Naive B cell (primary cell): ENCODE measurements around the gene TRMT44. TPM values are rescaled to one million over a fixed set of nuclear protein-coding genes. Genes with fewer than 3 reads are reported as not detected.

Experiments
- ATAC-seq, 2 donors: fragments of 150-1000 bp; cut with Tn5 transposase; 2 replicates each; pipeline ENCODE4 v1.10.0; 2021; ENCODE audit warnings: low read depth in 2 of 2, mild to moderate bottlenecking in 2 of 2, moderate library complexity in 2 of 2
- DNase-seq: peaks from one replicate; pipeline ENCODE4 v3.0.0; 2022
- H3K27ac Mint-ChIP-seq, 6 donors: one replicate each; pipeline ENCODE4 v1.8.0; 2020 to 2022; ENCODE audit warnings: mild to moderate bottlenecking in 6 of 6, mixed read lengths in 6 of 6, moderate library complexity in 5 of 6, inconsistent platforms in 2 of 6
- H3K27me3 Mint-ChIP-seq, 3 donors: one replicate each; pipeline ENCODE4 v1.8.0; 2021 to 2022; ENCODE audit warnings: mixed read lengths in 3 of 3, mild to moderate bottlenecking in 1 of 3
- H3K36me3 Mint-ChIP-seq, 2 donors: one replicate each; pipeline ENCODE4 v1.8.0; 2020 to 2022; ENCODE audit warnings: mixed read lengths in 2 of 2, inconsistent platforms in 1 of 2, mild to moderate bottlenecking in 1 of 2
- H3K4me1 Mint-ChIP-seq, 3 donors: one replicate each; pipeline ENCODE4 v1.8.0; 2020 to 2022; ENCODE audit warnings: mixed read lengths in 3 of 3, inconsistent platforms in 1 of 3, mild to moderate bottlenecking in 1 of 3, moderate library complexity in 1 of 3
- H3K4me3 Mint-ChIP-seq, 8 donors: one replicate each; pipeline ENCODE4 v1.8.0; 2020 to 2022; ENCODE audit warnings: mild to moderate bottlenecking in 8 of 8, mixed read lengths in 8 of 8, moderate library complexity in 8 of 8, inconsistent platforms in 2 of 8
- H3K9me3 Mint-ChIP-seq, 7 donors: one replicate each; pipeline ENCODE4 v1.8.0; 2020 to 2022; ENCODE audit warnings: mixed read lengths in 7 of 7, mild to moderate bottlenecking in 5 of 7, inconsistent platforms in 2 of 7, moderate library complexity in 1 of 7
- polyA plus RNA-seq, 6 donors: library from polyadenylated mRNA; unstranded; fragments of 300-500 nt; fragmentation: Illumina TruSeq; gene quantifications; one replicate each; pipeline ENCODE4 v1.2.3, GENCODE V29; 2021; ENCODE audit warnings: low read depth in 6 of 6

Gene TRMT44
- polyA plus RNA-seq, 6 donors from 2014 or later: 3.0 to 17.0 (median 13.2) TPM

GRCh38 chr4:8471211-8471875, 30.8 kb downstream of the TRMT44 start:
- H3K4me3 Mint-ChIP-seq: no peak overlapping the region

DNA sequence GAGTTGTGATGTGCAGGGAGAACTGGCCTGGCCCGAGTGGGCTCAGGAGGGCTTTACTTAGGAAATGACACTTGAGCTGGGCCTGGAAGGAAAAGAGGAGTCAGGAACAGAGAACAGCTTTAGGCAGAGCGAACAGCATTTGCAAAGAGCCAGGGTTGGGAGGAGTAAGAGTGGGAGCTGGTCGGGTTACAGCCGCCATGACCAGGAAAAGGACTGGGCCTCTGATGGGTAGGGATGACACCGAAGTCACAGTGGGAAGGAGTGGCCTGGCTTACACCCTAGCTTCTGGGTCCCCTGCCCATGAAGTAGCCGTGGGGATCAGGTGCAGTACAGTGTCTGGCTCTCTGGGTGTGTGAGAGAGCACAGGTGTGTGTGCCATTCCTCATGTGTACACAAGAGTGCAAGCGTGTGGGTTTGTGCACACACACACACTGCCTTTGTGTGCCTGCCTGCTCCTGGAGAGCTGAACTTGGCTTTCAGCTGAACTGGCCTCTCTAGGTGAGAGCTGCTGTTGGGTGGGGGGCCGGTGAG, 31.6 kb downstream of the TRMT44 start:
- DNase-seq: no peak
- Mint-ChIP-seq H3K4me1 (peaks cover 0 to 7% (median 0%) of the 10 kb centered on the region in 3 donors), H3K27me3 (no peaks in the 10 kb centered on the region), H3K36me3 (peaks cover 0 to 12% of the 10 kb centered on the region in 2 donors), H3K9me3 (no peaks in the 10 kb centered on the region), H3K4me3 (no peak overlapping the region), H3K27ac (peak overlapping the region in 1 of 6 donors; percentile 23)
- no peak for ATAC-seq

More at GRCh38 chr4:8471211-8471875, 30.8 kb downstream of the TRMT44 start:
- Mint-ChIP-seq H3K4me1 (peaks cover 0 to 7% (median 0%) of the 10 kb centered on the region in 3 donors), H3K36me3 (peaks cover 0 to 11% of the 10 kb centered on the region in 2 donors), H3K27me3 (no peaks in the 10 kb centered on the region), H3K27ac (no peak overlapping the region), H3K9me3 (no peaks in the 10 kb centered on the region)
- ATAC-seq (no peak), DNase-seq (no peak)

GRCh38 chr4:8472689-8473197, 32.2 kb downstream of the TRMT44 start:
- Mint-ChIP-seq H3K4me3 (no peak overlapping the region), H3K27ac (no peak overlapping the region)
- ATAC-seq: no peak

DNA sequence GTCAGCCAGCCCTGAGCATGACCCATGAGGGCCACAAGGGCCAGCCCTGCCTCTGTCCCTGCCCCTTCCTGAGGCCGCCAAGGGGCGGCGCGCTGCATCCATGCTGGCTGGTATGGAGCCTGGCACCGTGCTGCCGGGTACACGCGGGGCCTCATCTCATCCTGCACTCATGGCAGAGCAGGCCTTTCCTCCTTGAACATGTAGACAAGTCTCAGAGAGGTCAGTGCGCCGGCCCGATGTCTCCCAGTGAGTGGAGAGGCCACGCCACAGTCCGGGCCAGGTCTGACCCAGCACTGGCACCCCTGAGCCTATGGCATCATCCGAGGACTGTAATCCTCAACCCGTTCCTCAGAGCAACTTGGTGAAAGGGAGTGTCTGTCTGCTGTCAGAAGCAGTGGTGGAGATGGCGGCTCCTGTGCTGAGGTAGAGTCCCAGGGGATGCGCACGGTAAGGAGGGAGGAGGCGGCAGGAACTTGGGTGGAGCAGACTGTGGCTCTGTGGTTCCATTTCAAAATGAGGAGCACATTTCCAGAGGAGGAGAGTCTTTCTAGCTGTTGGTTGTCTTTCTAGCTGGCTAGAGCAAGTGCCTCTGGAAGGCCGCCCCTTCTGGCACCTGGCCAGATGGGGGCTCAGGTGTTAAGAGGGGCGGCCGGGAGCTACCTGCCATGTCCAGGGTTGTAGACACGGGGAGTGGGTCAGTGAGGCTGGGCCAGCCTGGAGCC, 32.8 kb downstream of the TRMT44 start:
- Mint-ChIP-seq H3K4me1 (peaks cover 0 to 7% (median 0%) of the 10 kb centered on the region in 3 donors), H3K36me3 (peaks cover 0 to 12% of the 10 kb centered on the region in 2 donors), H3K9me3 (no peaks in the 10 kb centered on the region), H3K4me3 (no peak overlapping the region), H3K27me3 (no peaks in the 10 kb centered on the region), H3K27ac (no peak overlapping the region)
- ATAC-seq (no peak), DNase-seq (no peak)

More at GRCh38 chr4:8472689-8473197, 32.2 kb downstream of the TRMT44 start:
- peaks cover 0 to 7% (median 0%) of the 10 kb centered on the region in 3 donors for H3K4me1 Mint-ChIP-seq
- H3K27me3 Mint-ChIP-seq: no peaks in the 10 kb centered on the region
- H3K36me3 Mint-ChIP-seq: peaks cover 0 to 12% of the 10 kb centered on the region in 2 donors
- H3K9me3 Mint-ChIP-seq: no peaks in the 10 kb centered on the region
- DNase-seq: no peak

GRCh38 chr4:8473920-8474590, 33.5 kb downstream of the TRMT44 start:
- no peak for ATAC-seq
- H3K4me1 Mint-ChIP-seq: peaks cover 0 to 2% (median 0%) of the 10 kb centered on the region in 3 donors
- no peak for DNase-seq
- H3K27ac Mint-ChIP-seq: no peak overlapping the region
- H3K36me3 Mint-ChIP-seq: peaks cover 0 to 12% of the 10 kb centered on the region in 2 donors
- peak overlapping the region in 1 of 8 donors; percentile 22 for H3K4me3 Mint-ChIP-seq
- no peaks in the 10 kb centered on the region for H3K9me3 Mint-ChIP-seq
- H3K27me3 Mint-ChIP-seq: no peaks in the 10 kb centered on the region

DNA sequence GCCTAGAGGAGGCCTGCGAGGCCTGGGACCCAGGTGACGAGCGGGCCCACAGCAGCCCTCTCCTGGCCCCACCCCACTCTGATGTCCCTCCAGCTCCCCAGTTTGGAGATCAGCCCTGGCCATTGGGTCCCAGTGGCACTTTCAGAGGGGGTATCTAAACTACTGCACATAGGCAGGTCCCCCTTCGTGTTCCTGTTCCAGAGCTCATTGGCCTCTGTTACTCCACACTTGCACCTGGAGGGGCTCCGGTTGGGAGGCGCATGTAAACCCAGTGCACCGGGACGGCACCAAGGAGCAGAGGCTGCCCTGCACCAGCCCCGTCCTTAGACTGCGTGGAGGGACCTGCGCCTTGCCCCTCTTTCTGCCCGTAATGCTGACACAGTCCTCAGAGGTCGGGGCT, 34.3 kb downstream of the TRMT44 start:
- DNase-seq (no peak), ATAC-seq (no peak)
- no peaks in the 10 kb centered on the region for H3K9me3 Mint-ChIP-seq
- H3K4me3 Mint-ChIP-seq: no peak overlapping the region
- peaks cover 0 to 12% of the 10 kb centered on the region in 2 donors for H3K36me3 Mint-ChIP-seq
- H3K4me1 Mint-ChIP-seq: no peaks in the 10 kb centered on the region
- peak overlapping the region in 1 of 6 donors; percentile 77 for H3K27ac Mint-ChIP-seq
- no peaks in the 10 kb centered on the region for H3K27me3 Mint-ChIP-seq

GRCh38 chr4:8475751-8476575, 35.4 kb downstream of the TRMT44 start:
- H3K4me1 Mint-ChIP-seq: no peaks in the 10 kb centered on the region
- no peak for ATAC-seq
- H3K27me3 Mint-ChIP-seq: no peaks in the 10 kb centered on the region
- DNase-seq: no peak
- H3K27ac Mint-ChIP-seq: peak overlapping the region in 1 of 6 donors; percentile 77
- H3K9me3 Mint-ChIP-seq: no peaks in the 10 kb centered on the region
- peaks cover 0 to 12% of the 10 kb centered on the region in 2 donors for H3K36me3 Mint-ChIP-seq
- H3K4me3 Mint-ChIP-seq: no peak overlapping the region

DNA sequence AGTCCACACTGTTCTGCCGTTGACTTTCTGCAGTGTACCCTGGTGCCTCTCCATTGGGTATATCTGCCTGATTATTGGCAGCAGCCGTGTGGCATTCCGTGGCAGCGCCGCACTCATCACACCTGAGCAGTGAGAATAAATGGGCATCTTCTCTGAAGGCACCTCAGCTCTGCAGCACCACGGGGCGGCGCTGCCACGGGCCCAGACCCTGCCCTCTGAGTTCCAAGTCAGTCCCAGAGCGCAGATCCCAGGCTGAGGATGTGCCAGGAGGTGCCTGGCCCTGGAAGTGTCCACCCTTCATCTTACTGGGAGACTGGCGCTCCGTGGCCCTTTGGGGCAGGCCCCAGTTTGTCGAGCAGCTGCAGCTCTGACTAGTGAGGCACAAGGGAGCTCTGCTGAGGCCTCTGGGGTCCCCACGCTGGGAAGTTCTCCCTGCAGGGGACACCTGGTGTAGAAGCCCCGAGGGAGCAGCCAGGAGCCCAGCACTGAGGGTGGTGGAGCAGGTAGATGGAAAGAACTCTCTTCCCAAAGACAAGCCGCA, 36.6 kb downstream of the TRMT44 start:
- no peak overlapping the region for H3K4me3 Mint-ChIP-seq
- H3K4me1 Mint-ChIP-seq: no peaks in the 10 kb centered on the region
- H3K9me3 Mint-ChIP-seq: no peaks in the 10 kb centered on the region
- no peaks in the 10 kb centered on the region for H3K27me3 Mint-ChIP-seq
- H3K27ac Mint-ChIP-seq: peak overlapping the region in 2 of 6 donors; percentile 6 to 41
- DNase-seq: no peak
- ATAC-seq: no peak
- H3K36me3 Mint-ChIP-seq: peaks cover 0 to 12% of the 10 kb centered on the region in 2 donors

GRCh38 chr4:8477676-8478075, 37.1 kb downstream of the TRMT44 start:
- Mint-ChIP-seq H3K4me3 (no peak overlapping the region), H3K9me3 (no peaks in the 10 kb centered on the region), H3K4me1 (no peaks in the 10 kb centered on the region), H3K36me3 (peaks cover 0 to 12% of the 10 kb centered on the region in 2 donors), H3K27me3 (no peaks in the 10 kb centered on the region), H3K27ac (no peak overlapping the region)
- no peak for DNase-seq
- ATAC-seq: no peak

- Mint-ChIP-seq H3K27me3 (no peaks in the 10 kb centered on the region), H3K4me3 (peak overlapping the region in 1 of 8 donors; percentile 15), H3K27ac (no peak overlapping the region), H3K4me1 (no peaks in the 10 kb centered on the region), H3K9me3 (no peaks in the 10 kb centered on the region), H3K36me3 (peaks cover 0 to 12% of the 10 kb centered on the region in 2 donors)
- ATAC-seq (no peak), DNase-seq (no peak)
Observed at GRCh38 chr4:8478371-8478770, 37.8 kb downstream of the TRMT44 start.

DNA sequence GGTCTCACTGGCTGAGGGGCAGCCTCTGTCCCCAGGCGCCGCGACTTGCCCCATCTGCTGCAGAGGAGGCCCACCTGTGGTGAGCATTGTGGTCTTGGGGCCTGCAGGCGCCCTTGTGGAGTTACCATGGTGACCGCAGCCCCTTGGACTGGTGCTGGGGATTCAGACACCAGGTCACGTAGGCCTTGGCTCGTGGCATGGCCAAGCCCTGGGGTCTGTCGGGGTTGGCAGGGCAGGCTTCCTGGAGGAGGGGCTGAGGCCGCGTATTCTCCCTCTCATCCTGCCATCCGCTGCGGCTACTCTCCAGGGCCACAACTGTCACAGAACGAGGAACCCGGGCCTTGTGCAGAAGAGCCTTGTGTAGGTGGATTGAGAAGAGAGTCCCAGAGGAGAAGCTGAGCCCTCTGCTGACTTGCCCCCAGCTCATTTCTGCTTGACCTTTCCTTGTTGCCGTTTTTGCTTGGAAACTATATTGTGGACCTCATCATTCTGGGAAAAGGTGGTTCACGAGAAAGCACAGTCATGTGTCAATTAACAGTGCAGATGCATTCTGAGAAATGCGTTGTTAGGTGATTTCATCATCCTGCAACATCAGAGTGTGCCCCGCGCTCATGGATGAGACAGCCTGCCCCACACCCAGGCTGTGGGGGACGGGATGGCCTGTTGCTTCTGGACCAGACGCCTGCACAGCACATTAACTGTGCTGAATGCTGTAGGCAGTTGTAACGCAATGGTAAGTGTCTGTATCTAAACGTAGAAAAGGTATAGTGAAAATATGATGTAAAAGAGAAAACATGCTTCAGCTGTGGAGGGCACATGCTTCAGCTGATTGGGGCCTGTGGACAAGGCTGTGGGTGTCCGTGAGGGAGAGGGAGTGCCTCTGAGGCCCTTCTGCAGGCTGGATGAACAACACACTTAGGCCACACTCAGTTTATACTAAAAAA, 38.5 kb downstream of the TRMT44 start:
- H3K36me3 Mint-ChIP-seq: peaks cover 0 to 12% of the 10 kb centered on the region in 2 donors
- ATAC-seq: no peak
- no peak overlapping the region for H3K4me3 Mint-ChIP-seq
- H3K4me1 Mint-ChIP-seq: no peaks in the 10 kb centered on the region
- peak overlapping the region in 1 of 6 donors; percentile 44 for H3K27ac Mint-ChIP-seq
- no peaks in the 10 kb centered on the region for H3K9me3 Mint-ChIP-seq
- H3K27me3 Mint-ChIP-seq: no peaks in the 10 kb centered on the region
- no peak for DNase-seq

DNA sequence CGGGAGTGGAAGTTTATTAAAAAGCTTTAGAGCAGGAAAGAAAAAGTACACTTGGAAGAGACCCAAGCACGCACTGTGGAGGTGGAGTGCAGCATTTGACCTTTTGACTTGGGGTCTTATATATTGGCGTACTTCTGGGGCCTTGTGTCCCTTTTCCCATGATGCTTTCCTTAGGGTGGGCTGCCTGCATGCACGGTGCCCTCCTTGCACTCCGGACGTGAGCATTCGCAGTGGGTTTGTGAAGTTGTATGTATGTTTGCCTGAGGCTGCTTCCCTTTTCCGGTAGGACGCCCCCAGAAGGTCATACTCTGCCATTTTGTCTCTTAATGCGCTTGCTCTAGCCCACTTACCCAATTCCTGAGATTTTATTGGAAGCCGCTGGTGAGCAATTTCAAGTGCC, 39.6 kb downstream of the TRMT44 start:
- Mint-ChIP-seq H3K9me3 (no peaks in the 10 kb centered on the region), H3K27me3 (no peaks in the 10 kb centered on the region)

More for the DNA sequence above, 39.6 kb downstream of the TRMT44 start:
- peaks cover 0 to 12% of the 10 kb centered on the region in 2 donors for H3K36me3 Mint-ChIP-seq
- no peak for DNase-seq
- H3K27ac Mint-ChIP-seq: no peak overlapping the region
- ATAC-seq: no peak
- H3K4me3 Mint-ChIP-seq: no peak overlapping the region
- no peaks in the 10 kb centered on the region for H3K4me1 Mint-ChIP-seq
